Panc1 (cell line): ENCODE measurements around the gene TBC1D22B. TPM values are rescaled to one million over a fixed set of nuclear protein-coding genes. Genes with fewer than 3 reads are reported as not detected.

Experiments
- ATAC-seq: fragments of 200-7000 bp; cut with Tn5 transposase; 2 replicates; pipeline ENCODE4 v1.9.1; 2020; ENCODE audit warnings: mild to moderate bottlenecking, moderate library complexity
- BruUV-seq: library from RNA; stranded (reverse); fragments of 400-500 nt; replicated peaks from 2 replicates; lab custom pipeline; 2021; lab: Mats Ljungman, UMichigan
- CTCF ChIA-PET: fragments of 300-600 bp; sonication (Branson Sonifier 250); formaldehyde crosslinking; loops from one replicate; lab custom pipeline; 2022; ENCODE audit warnings: antibody characterized with exemption; lab: Charles Lee
- POLR2A ChIA-PET: fragments of 300-600 bp; sonication (Branson Sonifier 250); formaldehyde crosslinking; loops from one replicate; lab custom pipeline; 2022; ENCODE audit warnings: antibody characterized with exemption; lab: Charles Lee
- DNase-seq: peaks from one replicate; pipeline ENCODE4 v3.0.0-alpha.2; 2010; ENCODE audit warnings: low read depth, low spot score
- H3K27ac ChIP-seq: 2 replicates; pipeline ENCODE4 v1.5.1; 2011; ENCODE audit warnings: mild to moderate bottlenecking, low read length, inconsistent platforms
- H3K27me3 ChIP-seq: fragments of 200-500 bp; sonication (Bioruptor generic); 2 replicates; pipeline ENCODE4 v1.6.0; 2014; ENCODE audit warnings: low read length, inconsistent platforms; ENCODE audit not compliant: control insufficient read depth, insufficient read depth
- H3K36me3 ChIP-seq: fragments of 200-500 bp; sonication (Bioruptor generic); 2 replicates; pipeline ENCODE4 v1.5.1; 2014; ENCODE audit warnings: inconsistent platforms, mild to moderate bottlenecking, low read length, moderate library complexity; ENCODE audit not compliant: control insufficient read depth, insufficient read depth
- H3K4me1 ChIP-seq: 2 replicates; pipeline ENCODE4 v1.5.1; 2011; ENCODE audit warnings: inconsistent platforms, mild to moderate bottlenecking, low read length, moderate library complexity; ENCODE audit not compliant: control insufficient read depth, insufficient read depth
- H3K4me3 ChIP-seq, 2 experiments: 2 replicates each; pipeline ENCODE4 v1.5.1; 2011 to 2012; ENCODE audit warnings: low read depth in 2 of 2, low read length in 2 of 2, mild to moderate bottlenecking in 2 of 2, inconsistent platforms in 1 of 2, moderate library complexity in 1 of 2
- H3K9me3 ChIP-seq: fragments of 200-500 bp; sonication (Bioruptor generic); 2 replicates; pipeline ENCODE4 v1.5.1; 2014; ENCODE audit warnings: low read depth, mild to moderate bottlenecking, inconsistent platforms, low read length, moderate library complexity; ENCODE audit not compliant: control insufficient read depth, insufficient read depth
- CTCF ChIP-seq: fragments of 450-650 bp; IDR thresholded peaks from 2 replicates; pipeline ENCODE4 v1.5.1; 2017; ENCODE audit warnings: mild to moderate bottlenecking
- POLR2AphosphoS5 ChIP-seq: IDR thresholded peaks from 2 replicates; pipeline ENCODE4 v1.6.1; 2012; ENCODE audit warnings: mild to moderate bottlenecking, low read depth, low read length, moderate library complexity
- REST ChIP-seq, 2 experiments: IDR thresholded peaks; 2 replicates each; pipeline ENCODE4 v1.6.1; 2011 to 2012; ENCODE audit warnings: low read depth in 2 of 2, control low read depth in 1 of 2, low read length in 1 of 2, mild to moderate bottlenecking in 1 of 2, moderate library complexity in 1 of 2; ENCODE audit not compliant: insufficient read depth in 1 of 2
- SIN3A ChIP-seq: IDR thresholded peaks from 2 replicates; pipeline ENCODE4 v1.6.1; 2012; ENCODE audit warnings: low read depth, mild to moderate bottlenecking, low read length, moderate library complexity, borderline replicate concordance; ENCODE audit not compliant: insufficient read depth
- TCF7L2 ChIP-seq: IDR thresholded peaks from 2 replicates; pipeline ENCODE4 v1.6.1; 2011; ENCODE audit warnings: mild to moderate bottlenecking, low read depth, low read length, inconsistent platforms
- in situ Hi-C: cut with HindIII; loops from 2 replicates; pipeline ENCODE4 v1.10.0; 2016; ENCODE audit warnings: low sequenced_read_pairs, low pct_unique_long_range_greater_than_20kb
- intact Hi-C: fragments of 100-400 bp; cut with micrococcal nuclease; formaldehyde crosslinking; loops from one replicate; pipeline ENCODE4 v1.10.0; 2022; ENCODE audit not compliant: unreplicated experiment
- total RNA-seq: library from RNA; stranded (reverse); gene quantifications from one replicate; pipeline ENCODE4 v1.2.1, GENCODE V29; 2021; ENCODE audit not compliant: unreplicated experiment

TBC1D22B gene
- total RNA-seq, 1 experiment from 2014 or later = 13.0 TPM

- POLR2A ChIA-PET = no interaction called here
- no peak for TF ChIP-seq TCF7L2
- no peak for TF ChIP-seq REST (IDR thresholded peaks at IDR 0.05; ENCODE audit: insufficient read depth in 1 of 2, low read depth in 2 of 2, low read length in 1 of 2)
- no peak for TF ChIP-seq SIN3A
- TF ChIP-seq CTCF = no peak
- no peak for TF ChIP-seq POLR2AphosphoS5
These were observed 112.0 kb downstream of the TBC1D22B start for GRCh38 chr6:37369321-37370201.

GRCh38 chr6:37371154-37372083, 113.8 kb downstream of the TBC1D22B start:
- in situ Hi-C loops = no loop called here
- H3K27me3 ChIP-seq = no peaks in the 10 kb centered on the region
- DNase-seq (no peak), ATAC-seq (no peak)
- CTCF ChIA-PET = interaction anchor here (0.6 kb wide), 1 partner anchor 15 kb away, joined by 3 read pairs; no protein-coding TSS in a partner anchor
- intact Hi-C loops = no loop called here
- peaks cover 3% of the 10 kb centered on the region; the same call in 1 of the 2 replicates for H3K36me3 ChIP-seq
- H3K4me3 ChIP-seq = no peak overlapping the region
- TF ChIP-seq REST (IDR thresholded peaks at IDR 0.05; ENCODE audit: insufficient read depth in 1 of 2, low read depth in 2 of 2, low read length in 1 of 2) (no peak), TCF7L2 (no peak), CTCF (no peak), POLR2AphosphoS5 (no peak), SIN3A (no peak)
- no peaks in the 10 kb centered on the region for H3K9me3 ChIP-seq
- no peak overlapping the region for H3K27ac ChIP-seq
- H3K4me1 ChIP-seq = no peaks in the 10 kb centered on the region
- no TSS peak for BruUV-seq
- POLR2A ChIA-PET = no interaction called here

More at GRCh38 chr6:37369321-37370201, 112.0 kb downstream of the TBC1D22B start:
- Histone ChIP-seq H3K9me3 (no peaks in the 10 kb centered on the region), H3K36me3 (peaks cover 3% of the 10 kb centered on the region; the same call in 1 of the 2 replicates), H3K4me1 (no peaks in the 10 kb centered on the region), H3K27ac (no peak overlapping the region), H3K27me3 (no peaks in the 10 kb centered on the region), H3K4me3 (no peak overlapping the region)
- in situ Hi-C loops (no loop called here), intact Hi-C loops (no loop called here)
- CTCF ChIA-PET = interaction anchor here (0.6 kb wide), 1 partner anchor 122 kb away, joined by 3 read pairs; no protein-coding TSS in a partner anchor
- DNase-seq (no peak), ATAC-seq (no peak)
- BruUV-seq = no TSS peak
